GM23338 (cell line): ENCODE measurements around the gene PCED1A.

Experiments
- CREB1 ChIP-seq: fragments of 250-450 bp; sonication (Bioruptor Pico); IDR thresholded peaks from 2 replicates; pipeline ENCODE4 v1.5.0; 2020; ENCODE audit warnings: low read depth, mild to moderate bottlenecking, moderate library complexity
- EZH2 ChIP-seq: fragments of 200-600 bp; sonication (generic); IDR thresholded peaks from one replicate; pipeline ENCODE4 v1.8.0; 2017; ENCODE audit warnings: antibody characterized with exemption, mild to moderate bottlenecking, low read depth; ENCODE audit not compliant: unreplicated experiment
- TF ChIP-seq, protein P1 (sequence below): IDR thresholded peaks from one replicate; pipeline ENCODE4 v1.6.1; 2018; ENCODE audit warnings: antibody characterized with exemption; ENCODE audit not compliant: unreplicated experiment
- TF ChIP-seq, protein P2 (sequence below), 2 experiments: fragments of 200-600 bp in 1 of 2; sonication (generic) in 1 of 2; conservative IDR thresholded peaks; 2 replicates each; pipeline versions ENCODE4 v1.5.1 to v1.6.1; 2016 to 2017; ENCODE audit warnings: antibody characterized with exemption in 2 of 2, low read depth in 2 of 2, mild to moderate bottlenecking in 2 of 2, moderate library complexity in 1 of 2

DNA sequence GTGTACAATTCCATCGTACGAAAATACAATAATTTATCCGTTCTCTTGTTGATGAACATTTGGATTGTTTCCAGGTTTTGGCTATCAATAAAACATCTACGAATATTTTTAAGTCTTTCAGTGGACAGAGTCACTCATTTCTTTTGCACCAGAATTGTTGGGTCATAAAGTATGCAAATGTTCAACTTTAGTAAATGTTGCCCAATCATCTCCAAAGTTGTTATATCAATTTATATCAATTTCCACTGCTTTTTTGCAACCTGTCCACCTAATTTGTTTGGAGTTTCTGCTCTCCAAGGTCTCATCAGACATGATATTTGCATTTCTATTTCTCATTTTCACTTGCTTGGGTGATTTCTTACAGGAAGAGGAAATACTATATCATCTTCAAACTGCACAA lies 13.8 kb downstream of the PCED1A start:
- TF ChIP-seq, protein P1, sequence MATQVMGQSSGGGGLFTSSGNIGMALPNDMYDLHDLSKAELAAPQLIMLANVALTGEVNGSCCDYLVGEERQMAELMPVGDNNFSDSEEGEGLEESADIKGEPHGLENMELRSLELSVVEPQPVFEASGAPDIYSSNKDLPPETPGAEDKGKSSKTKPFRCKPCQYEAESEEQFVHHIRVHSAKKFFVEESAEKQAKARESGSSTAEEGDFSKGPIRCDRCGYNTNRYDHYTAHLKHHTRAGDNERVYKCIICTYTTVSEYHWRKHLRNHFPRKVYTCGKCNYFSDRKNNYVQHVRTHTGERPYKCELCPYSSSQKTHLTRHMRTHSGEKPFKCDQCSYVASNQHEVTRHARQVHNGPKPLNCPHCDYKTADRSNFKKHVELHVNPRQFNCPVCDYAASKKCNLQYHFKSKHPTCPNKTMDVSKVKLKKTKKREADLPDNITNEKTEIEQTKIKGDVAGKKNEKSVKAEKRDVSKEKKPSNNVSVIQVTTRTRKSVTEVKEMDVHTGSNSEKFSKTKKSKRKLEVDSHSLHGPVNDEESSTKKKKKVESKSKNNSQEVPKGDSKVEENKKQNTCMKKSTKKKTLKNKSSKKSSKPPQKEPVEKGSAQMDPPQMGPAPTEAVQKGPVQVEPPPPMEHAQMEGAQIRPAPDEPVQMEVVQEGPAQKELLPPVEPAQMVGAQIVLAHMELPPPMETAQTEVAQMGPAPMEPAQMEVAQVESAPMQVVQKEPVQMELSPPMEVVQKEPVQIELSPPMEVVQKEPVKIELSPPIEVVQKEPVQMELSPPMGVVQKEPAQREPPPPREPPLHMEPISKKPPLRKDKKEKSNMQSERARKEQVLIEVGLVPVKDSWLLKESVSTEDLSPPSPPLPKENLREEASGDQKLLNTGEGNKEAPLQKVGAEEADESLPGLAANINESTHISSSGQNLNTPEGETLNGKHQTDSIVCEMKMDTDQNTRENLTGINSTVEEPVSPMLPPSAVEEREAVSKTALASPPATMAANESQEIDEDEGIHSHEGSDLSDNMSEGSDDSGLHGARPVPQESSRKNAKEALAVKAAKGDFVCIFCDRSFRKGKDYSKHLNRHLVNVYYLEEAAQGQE, result no peak
- TF ChIP-seq, protein P2, sequence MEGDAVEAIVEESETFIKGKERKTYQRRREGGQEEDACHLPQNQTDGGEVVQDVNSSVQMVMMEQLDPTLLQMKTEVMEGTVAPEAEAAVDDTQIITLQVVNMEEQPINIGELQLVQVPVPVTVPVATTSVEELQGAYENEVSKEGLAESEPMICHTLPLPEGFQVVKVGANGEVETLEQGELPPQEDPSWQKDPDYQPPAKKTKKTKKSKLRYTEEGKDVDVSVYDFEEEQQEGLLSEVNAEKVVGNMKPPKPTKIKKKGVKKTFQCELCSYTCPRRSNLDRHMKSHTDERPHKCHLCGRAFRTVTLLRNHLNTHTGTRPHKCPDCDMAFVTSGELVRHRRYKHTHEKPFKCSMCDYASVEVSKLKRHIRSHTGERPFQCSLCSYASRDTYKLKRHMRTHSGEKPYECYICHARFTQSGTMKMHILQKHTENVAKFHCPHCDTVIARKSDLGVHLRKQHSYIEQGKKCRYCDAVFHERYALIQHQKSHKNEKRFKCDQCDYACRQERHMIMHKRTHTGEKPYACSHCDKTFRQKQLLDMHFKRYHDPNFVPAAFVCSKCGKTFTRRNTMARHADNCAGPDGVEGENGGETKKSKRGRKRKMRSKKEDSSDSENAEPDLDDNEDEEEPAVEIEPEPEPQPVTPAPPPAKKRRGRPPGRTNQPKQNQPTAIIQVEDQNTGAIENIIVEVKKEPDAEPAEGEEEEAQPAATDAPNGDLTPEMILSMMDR (conservative IDR thresholded peaks at IDR 0.05; ENCODE audit: low read depth in 2 of 2), result no peak
- TF ChIP-seq CREB1 (CRISPR knock-in tag) (no peak), EZH2 (no peak)
